Measurements from ENCODE around the gene ST6GALNAC3. TPM values are rescaled to one million over a fixed set of nuclear protein-coding genes. Genes with fewer than 3 reads are reported as not detected.

Gene ST6GALNAC3
- total RNA-seq, 1 experiment from 2014 or later, result 2.2 TPM

DNA sequence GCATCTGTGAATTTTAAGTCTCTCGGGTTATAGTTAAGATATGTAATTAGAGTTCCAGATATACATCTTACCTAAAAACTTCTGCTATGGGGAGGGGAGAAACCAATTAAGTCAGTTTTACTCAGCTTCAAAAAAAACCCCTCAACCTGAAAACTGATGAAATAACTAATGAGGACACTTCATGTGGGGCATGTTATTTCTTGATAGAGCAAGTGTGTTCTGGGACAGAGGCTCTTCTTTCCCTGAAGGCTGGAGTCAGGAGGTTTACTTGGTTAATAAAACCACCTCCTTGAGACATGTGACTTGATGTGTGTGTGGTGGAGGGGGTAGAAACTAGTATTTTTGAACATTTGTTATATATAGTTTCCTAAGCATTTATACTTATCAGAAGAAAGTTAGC lies 479.7 kb downstream of the ST6GALNAC3 start:
- Histone ChIP-seq H3K9ac (ENCODE audit: low read length) (no peak overlapping the region), H3K4me1 (ENCODE audit: control insufficient read depth in 1 of 2, insufficient read depth in 2 of 2, low read length in 2 of 2) (no peaks in the 10 kb centered on the region), H3K4me3 (replicated peaks in 1 of 2; ENCODE audit: low read depth in 1 of 2, low read length in 2 of 2) (no peak overlapping the region), H4K20me1 (ENCODE audit: insufficient read depth) (no peaks in the 10 kb centered on the region), H2AFZ (ENCODE audit: low read depth, low read length, poor library complexity, severe bottlenecking) (no peak overlapping the region), H3K9me2 (ENCODE audit: insufficient read depth) (no peaks in the 10 kb centered on the region), H3K4me2 (ENCODE audit: low read length) (no peak overlapping the region), H3K9me3 (ENCODE audit: control insufficient read depth in 1 of 2, insufficient read depth in 1 of 2, low read depth in 1 of 2, low read length in 2 of 2) (no peaks in the 10 kb centered on the region), H3K27ac (ENCODE audit: low read depth, low read length) (no peak overlapping the region), H3K36me3 (ENCODE audit: control insufficient read depth in 1 of 2, insufficient read depth in 2 of 2, low read length in 2 of 2) (no peaks in the 10 kb centered on the region), H3K27me3 (ENCODE audit: insufficient read depth, low read length) (no peaks in the 10 kb centered on the region), H3K79me2 (ENCODE audit: insufficient read depth, low read length) (no peaks in the 10 kb centered on the region)
- ChIA-PET POLR2A (no interaction called here), RAD21 (ENCODE audit: low non-redundant PET in 1 of 2, low total read pairs in 2 of 2, uncharacterized antibody in 2 of 2, unreplicated experiment in 2 of 2) (no interaction called here), CTCF (no interaction called here)
- ATAC-seq (no peak), DNase-seq (ENCODE audit: low read depth, low spot score) (no peak)
- intact Hi-C loops (cut with micrococcal nuclease), result no loop called here
- BruUV-seq (replicated peaks), result no TSS peak
- TF ChIP-seq, protein P1, sequence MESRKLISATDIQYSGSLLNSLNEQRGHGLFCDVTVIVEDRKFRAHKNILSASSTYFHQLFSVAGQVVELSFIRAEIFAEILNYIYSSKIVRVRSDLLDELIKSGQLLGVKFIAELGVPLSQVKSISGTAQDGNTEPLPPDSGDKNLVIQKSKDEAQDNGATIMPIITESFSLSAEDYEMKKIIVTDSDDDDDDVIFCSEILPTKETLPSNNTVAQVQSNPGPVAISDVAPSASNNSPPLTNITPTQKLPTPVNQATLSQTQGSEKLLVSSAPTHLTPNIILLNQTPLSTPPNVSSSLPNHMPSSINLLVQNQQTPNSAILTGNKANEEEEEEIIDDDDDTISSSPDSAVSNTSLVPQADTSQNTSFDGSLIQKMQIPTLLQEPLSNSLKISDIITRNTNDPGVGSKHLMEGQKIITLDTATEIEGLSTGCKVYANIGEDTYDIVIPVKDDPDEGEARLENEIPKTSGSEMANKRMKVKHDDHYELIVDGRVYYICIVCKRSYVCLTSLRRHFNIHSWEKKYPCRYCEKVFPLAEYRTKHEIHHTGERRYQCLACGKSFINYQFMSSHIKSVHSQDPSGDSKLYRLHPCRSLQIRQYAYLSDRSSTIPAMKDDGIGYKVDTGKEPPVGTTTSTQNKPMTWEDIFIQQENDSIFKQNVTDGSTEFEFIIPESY (IDR thresholded peaks at IDR 0.05; ENCODE audit: extremely low read depth, insufficient replicate concordance, low read length), result no peak
- TF ChIP-seq, protein P2, sequence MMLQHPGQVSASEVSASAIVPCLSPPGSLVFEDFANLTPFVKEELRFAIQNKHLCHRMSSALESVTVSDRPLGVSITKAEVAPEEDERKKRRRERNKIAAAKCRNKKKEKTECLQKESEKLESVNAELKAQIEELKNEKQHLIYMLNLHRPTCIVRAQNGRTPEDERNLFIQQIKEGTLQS (IDR thresholded peaks at IDR 0.05), result no peak
- TF ChIP-seq ZNF274 (IDR thresholded peaks at IDR 0.05; ENCODE audit: low read depth, low read length) (no peak), POLR2AphosphoS5 (IDR thresholded peaks at IDR 0.05; ENCODE audit: low read depth, low read length) (no peak), EZH2 (IDR thresholded peaks at IDR 0.05) (no peak), JUND (IDR thresholded peaks at IDR 0.05) (no peak)
- TF ChIP-seq, protein P3, sequence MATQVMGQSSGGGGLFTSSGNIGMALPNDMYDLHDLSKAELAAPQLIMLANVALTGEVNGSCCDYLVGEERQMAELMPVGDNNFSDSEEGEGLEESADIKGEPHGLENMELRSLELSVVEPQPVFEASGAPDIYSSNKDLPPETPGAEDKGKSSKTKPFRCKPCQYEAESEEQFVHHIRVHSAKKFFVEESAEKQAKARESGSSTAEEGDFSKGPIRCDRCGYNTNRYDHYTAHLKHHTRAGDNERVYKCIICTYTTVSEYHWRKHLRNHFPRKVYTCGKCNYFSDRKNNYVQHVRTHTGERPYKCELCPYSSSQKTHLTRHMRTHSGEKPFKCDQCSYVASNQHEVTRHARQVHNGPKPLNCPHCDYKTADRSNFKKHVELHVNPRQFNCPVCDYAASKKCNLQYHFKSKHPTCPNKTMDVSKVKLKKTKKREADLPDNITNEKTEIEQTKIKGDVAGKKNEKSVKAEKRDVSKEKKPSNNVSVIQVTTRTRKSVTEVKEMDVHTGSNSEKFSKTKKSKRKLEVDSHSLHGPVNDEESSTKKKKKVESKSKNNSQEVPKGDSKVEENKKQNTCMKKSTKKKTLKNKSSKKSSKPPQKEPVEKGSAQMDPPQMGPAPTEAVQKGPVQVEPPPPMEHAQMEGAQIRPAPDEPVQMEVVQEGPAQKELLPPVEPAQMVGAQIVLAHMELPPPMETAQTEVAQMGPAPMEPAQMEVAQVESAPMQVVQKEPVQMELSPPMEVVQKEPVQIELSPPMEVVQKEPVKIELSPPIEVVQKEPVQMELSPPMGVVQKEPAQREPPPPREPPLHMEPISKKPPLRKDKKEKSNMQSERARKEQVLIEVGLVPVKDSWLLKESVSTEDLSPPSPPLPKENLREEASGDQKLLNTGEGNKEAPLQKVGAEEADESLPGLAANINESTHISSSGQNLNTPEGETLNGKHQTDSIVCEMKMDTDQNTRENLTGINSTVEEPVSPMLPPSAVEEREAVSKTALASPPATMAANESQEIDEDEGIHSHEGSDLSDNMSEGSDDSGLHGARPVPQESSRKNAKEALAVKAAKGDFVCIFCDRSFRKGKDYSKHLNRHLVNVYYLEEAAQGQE (IDR thresholded peaks at IDR 0.05; ENCODE audit: low read depth), result no peak

Data from HCT116 (cell line).